Body of pancreas (tissue), 4 donors: ENCODE results near the gene GLIS1.

ENCODE experiments used
- POLR2A ChIP-seq, 3 donors: fragments of 450-650 bp; IDR thresholded peaks; one replicate each; pipeline ENCODE4 v1.6.1; 2016; ENCODE audit warnings: antibody characterized with exemption in 3 of 3, mild to moderate bottlenecking in 2 of 3
- TF ChIP-seq, protein P1 (sequence below), 7 experiments: fragments of 450-650 bp in 4 of 7; fragments of 200-600 bp in 3 of 7; sonication (generic) in 3 of 7; IDR thresholded peaks; one replicate each; pipeline ENCODE4 v1.5.1; 2016 to 2019; ENCODE audit warnings: antibody characterized with exemption in 7 of 7

DNA sequence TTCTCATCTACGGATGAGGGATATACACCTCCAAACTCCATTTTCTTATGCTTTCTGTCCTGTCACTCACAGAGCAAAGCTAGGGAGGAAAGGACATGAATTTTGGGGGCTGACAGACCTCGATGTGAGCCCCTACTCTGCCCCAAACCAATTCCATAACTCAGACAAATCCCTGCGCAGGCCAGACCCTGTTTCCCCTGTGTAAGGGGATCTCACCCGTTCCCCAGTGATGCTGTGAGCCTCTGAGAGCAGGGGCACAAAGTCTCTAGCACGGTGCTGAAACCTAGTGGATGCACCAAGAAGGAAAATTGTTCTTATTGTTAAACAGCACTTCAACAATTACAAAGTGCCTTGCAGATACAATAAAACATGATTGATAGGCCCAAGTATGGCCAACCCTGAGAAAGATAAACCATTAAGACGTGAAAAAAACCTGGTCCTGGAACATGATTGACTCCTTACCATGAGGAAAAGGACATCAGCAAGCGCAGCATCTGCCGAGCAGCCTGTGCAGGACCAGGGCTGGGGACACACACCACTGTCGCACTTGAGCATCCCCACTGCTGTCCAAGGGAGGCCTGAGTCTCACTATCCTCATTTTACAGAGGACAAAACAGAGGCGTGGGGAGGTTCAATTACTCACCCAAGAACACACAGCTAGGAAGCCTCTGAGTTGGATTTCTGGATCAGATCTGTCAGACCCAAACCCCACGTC is 137.8 kb downstream of the GLIS1 start:
- no peak for TF ChIP-seq POLR2A (IDR thresholded peaks at IDR 0.05)
- TF ChIP-seq, protein P1, sequence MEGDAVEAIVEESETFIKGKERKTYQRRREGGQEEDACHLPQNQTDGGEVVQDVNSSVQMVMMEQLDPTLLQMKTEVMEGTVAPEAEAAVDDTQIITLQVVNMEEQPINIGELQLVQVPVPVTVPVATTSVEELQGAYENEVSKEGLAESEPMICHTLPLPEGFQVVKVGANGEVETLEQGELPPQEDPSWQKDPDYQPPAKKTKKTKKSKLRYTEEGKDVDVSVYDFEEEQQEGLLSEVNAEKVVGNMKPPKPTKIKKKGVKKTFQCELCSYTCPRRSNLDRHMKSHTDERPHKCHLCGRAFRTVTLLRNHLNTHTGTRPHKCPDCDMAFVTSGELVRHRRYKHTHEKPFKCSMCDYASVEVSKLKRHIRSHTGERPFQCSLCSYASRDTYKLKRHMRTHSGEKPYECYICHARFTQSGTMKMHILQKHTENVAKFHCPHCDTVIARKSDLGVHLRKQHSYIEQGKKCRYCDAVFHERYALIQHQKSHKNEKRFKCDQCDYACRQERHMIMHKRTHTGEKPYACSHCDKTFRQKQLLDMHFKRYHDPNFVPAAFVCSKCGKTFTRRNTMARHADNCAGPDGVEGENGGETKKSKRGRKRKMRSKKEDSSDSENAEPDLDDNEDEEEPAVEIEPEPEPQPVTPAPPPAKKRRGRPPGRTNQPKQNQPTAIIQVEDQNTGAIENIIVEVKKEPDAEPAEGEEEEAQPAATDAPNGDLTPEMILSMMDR (IDR thresholded peaks at IDR 0.05) = no peak
